ENCODE measurements around the gene HCN2.

HCN2 gene

DNA sequence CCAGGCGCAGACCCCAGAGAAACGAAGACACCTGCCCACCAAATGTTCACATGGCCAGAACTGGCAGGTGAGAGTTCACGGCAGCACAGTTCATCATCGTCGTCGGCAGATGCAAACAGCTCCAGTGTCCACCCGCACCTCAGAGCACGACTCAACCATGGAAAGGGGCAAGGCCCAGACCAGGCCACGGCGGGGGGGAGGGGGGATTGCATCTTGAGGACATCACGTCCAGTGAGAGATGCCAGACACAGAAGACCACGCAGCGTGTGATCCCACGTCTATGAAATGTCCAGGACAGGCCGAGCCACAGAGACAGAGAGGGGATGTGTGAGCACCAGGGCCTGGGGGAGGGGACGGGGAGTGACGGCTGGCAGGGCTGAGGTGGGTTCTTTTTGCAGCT, 66.0 kb downstream of the HCN2 start:
- TF ChIP-seq, protein P1, sequence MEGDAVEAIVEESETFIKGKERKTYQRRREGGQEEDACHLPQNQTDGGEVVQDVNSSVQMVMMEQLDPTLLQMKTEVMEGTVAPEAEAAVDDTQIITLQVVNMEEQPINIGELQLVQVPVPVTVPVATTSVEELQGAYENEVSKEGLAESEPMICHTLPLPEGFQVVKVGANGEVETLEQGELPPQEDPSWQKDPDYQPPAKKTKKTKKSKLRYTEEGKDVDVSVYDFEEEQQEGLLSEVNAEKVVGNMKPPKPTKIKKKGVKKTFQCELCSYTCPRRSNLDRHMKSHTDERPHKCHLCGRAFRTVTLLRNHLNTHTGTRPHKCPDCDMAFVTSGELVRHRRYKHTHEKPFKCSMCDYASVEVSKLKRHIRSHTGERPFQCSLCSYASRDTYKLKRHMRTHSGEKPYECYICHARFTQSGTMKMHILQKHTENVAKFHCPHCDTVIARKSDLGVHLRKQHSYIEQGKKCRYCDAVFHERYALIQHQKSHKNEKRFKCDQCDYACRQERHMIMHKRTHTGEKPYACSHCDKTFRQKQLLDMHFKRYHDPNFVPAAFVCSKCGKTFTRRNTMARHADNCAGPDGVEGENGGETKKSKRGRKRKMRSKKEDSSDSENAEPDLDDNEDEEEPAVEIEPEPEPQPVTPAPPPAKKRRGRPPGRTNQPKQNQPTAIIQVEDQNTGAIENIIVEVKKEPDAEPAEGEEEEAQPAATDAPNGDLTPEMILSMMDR (IDR thresholded peaks at IDR 0.05; ENCODE audit: low read depth, low read length): no peak
- no peak overlapping the region for H3K4me3 ChIP-seq (replicated peaks in 1 of 2; ENCODE audit: low read depth in 2 of 2, low read length in 2 of 2)
- DNase-seq (ENCODE audit: low read depth in 2 of 2): no peak

- TF ChIP-seq, protein P1 (IDR thresholded peaks at IDR 0.05; ENCODE audit: low read depth, low read length): no peak
- DNase-seq (ENCODE audit: low read depth in 2 of 2): no peak
- no peak overlapping the region for H3K4me3 ChIP-seq (replicated peaks in 1 of 2; ENCODE audit: low read depth in 2 of 2, low read length in 2 of 2)
These were observed 67.3 kb downstream of the HCN2 start for GRCh38 chr19:656751-657559.

DNA sequence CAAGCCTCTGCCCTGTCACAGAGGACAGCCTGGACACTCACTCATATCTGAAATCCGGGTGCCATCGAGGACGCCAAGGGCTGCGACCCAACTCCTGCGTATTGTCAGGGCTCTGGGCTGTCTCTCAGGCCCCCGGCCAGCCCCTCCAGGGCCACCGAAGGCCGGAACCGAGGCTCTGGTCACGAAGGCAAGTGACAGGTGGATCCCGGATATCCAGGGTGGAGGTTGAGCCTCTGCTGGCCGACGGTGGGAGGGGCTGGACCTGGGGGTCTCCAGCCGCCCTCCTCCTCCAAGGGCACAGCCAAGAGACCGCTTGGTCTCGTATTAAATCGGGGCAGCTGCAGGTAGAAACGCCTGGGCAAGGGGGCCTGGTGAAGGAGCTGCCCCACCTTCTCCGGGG, 67.9 kb downstream of the HCN2 start:
- no peak overlapping the region for H3K4me3 ChIP-seq (replicated peaks in 1 of 2; ENCODE audit: low read depth in 2 of 2, low read length in 2 of 2)
- DNase-seq (ENCODE audit: low read depth in 2 of 2): no peak
- TF ChIP-seq, protein P1 (IDR thresholded peaks at IDR 0.05; ENCODE audit: low read depth, low read length): no peak

DNA sequence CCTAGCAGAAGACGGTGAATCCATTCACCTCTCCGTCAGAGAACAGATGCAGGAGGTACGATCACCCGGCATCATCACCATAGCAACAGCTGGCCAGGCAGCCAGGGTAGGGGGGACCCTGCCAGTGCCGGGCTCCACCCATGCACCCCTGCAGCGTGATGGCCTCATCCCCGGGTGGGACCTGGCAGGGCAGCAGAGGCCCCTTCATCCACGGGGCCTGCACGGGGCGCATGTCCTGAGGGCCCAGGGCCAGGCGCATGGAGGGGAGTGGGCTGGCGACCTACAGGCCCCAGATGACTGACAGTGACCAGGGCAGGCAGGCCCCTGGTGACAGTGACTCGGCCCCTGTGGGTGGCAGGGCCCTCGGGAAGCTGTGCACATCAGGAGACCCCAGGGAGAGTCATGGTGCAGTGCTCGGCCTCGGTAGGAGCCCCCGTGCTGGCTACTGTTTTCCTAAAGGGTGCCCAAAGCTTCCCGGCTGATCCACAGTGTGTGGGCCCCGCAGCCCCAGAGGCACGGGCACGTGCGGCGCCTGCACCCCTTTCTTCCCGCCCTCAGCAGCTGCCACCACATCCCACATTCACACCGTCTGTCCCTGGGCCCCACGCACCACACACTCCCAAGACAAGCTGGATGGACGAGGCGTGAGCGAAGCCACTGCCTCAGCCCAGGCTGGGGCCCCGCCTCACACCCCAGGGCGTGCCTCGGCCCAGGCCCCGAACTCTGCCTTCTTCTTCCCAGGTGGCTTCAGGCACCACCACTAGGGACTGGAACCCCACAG, 68.6 kb downstream of the HCN2 start:
- no peak for DNase-seq (ENCODE audit: low read depth in 2 of 2)
- H3K4me3 ChIP-seq (replicated peaks in 1 of 2; ENCODE audit: low read depth in 2 of 2, low read length in 2 of 2): no peak overlapping the region
- TF ChIP-seq, protein P1 (IDR thresholded peaks at IDR 0.05; ENCODE audit: low read depth, low read length): no peak

DNA sequence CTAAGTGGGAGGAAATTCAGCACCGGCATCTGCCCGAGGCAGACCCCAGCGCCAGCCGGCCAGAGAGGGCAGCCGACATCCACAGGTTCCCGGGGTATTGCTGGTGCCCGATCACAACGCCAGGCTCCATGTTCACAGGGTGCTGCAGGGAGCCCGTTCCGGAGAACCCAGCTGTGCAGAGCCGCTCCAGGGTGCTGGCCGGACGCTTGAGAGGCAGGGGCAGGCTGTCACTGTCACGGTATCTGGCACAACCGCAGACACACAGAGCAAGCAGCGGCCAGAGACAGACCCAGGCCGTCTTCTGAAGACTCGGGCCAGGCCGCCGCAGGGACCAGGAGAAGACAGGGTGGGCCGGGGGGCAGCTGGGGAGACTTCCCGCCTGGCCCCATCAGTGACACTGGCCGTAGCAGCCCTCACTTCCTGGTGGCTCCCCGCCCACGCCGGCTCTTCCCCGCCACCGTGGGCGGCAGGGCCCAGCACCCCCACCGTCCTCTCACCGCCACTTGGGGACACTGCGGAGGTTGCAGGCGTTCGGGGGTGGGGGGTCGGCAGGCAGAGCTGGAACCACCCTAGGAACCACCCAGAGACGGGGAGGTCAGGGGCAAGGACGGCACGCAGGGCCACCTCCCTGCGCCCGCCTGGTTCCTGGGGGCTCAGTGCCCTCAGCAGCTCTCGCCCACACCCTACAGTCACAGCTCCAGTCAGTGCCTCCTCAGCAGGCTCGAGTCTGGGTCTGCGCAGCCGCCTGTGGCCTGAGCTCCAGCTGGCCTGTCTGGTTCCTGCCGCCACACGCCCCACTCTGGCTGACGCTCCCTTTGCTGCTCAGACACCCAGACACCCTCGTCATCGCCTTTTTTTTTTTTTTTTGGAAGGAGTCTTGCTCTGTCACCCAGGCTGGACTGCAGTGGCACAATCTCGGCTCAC, 69.5 kb downstream of the HCN2 start:
- peak; percentile 42 to 78 for DNase-seq (ENCODE audit: low read depth in 2 of 2)
- H3K4me3 ChIP-seq (replicated peaks in 1 of 2; ENCODE audit: low read depth in 2 of 2, low read length in 2 of 2): no peak overlapping the region
- TF ChIP-seq, protein P1 (IDR thresholded peaks at IDR 0.05; ENCODE audit: low read depth, low read length): no peak

DNA sequence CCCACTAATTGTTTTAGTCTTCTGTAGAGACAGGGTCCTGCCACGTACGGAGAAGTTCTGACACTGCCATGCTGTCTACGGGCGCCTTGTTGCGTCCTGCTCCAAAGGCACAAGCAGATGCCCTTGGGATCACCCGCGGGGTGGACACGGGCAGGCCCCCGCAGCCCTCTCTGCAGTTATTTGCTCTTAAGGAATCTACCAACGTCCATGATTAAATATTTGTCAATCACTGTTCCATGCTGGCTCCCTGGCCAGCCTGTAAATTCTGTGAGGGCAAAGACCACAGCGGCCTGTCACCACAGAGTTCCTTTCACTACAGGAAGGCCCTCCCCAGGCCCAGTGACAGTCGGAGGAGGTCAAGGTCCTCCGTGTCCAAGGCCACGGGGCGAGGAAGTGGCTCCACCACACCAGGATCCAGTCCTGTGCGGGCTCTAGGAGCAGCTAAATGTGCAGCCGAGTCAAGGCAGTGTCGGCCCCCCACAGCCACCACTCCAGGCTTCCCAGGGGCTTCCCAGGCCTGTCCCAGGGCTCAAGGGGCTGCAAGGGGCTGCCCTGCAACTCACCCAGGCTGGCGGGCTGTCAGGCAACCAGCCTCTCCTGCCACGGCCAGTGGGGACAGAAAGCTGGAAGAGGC, 71.2 kb downstream of the HCN2 start:
- TF ChIP-seq, protein P1 (IDR thresholded peaks at IDR 0.05; ENCODE audit: low read depth, low read length): no peak

More for the DNA sequence above, 71.2 kb downstream of the HCN2 start:
- DNase-seq (ENCODE audit: low read depth in 2 of 2): no peak
- H3K4me3 ChIP-seq (replicated peaks in 1 of 2; ENCODE audit: low read depth in 2 of 2, low read length in 2 of 2): peak overlapping the region; percentile 81 to 84
